HepG2 (cell line): ENCODE results near the gene JDP2. TPM values are rescaled to one million over a fixed set of nuclear protein-coding genes. Genes with fewer than 3 reads are reported as not detected.

Source experiments
- ATAC-seq: fragments of 200-7000 bp; cut with Tn5 transposase; 3 replicates; pipeline ENCODE4 v1.9.1; 2020; ENCODE audit warnings: mild to moderate bottlenecking, moderate library complexity
- BruUV-seq: library from RNA; stranded (reverse); fragments of 400-500 nt; replicated peaks from 2 replicates; lab custom pipeline; 2021; lab: Mats Ljungman, UMichigan
- CTCF ChIA-PET: fragments of 300-600 bp; formaldehyde crosslinking; extraction: SDS; loops from one replicate; lab custom pipeline; 2021; ENCODE audit warnings: low total read pairs, inconsistent platforms, low intra/inter-chr PET ratio; lab: Yijun Ruan, JAX
- POLR2A ChIA-PET: fragments of 350-600 bp; sonication (Branson Sonifier 250); formaldehyde crosslinking; loops from one replicate; lab custom pipeline; 2020; ENCODE audit warnings: antibody characterized with exemption, inconsistent platforms; lab: Yijun Ruan, JAX
- DNase-seq: peaks from one replicate; pipeline ENCODE4 v3.0.0-alpha.2; 2015; ENCODE audit warnings: low spot score
- FAIRE-seq: peaks from 3 replicates; lab custom pipeline; 2011; peaks lifted over from hg19 to GRCh38; lab: Jason Lieb, UNC
- H2AFZ ChIP-seq: one replicate; pipeline ENCODE4 v1.6.1; 2011; ENCODE audit warnings: low read length, inconsistent platforms
- H3K27ac ChIP-seq: fragments of 300-600 bp; 3 replicates; pipeline ENCODE4 v1.8.0; 2011; ENCODE audit warnings: mixed run types, mild to moderate bottlenecking, mixed read lengths, low read length, inconsistent platforms; ENCODE audit not compliant: insufficient read depth; ENCODE audit errors: extremely low read length
- H3K27me3 ChIP-seq, 2 experiments: fragments of 200-600 bp in 1 of 2; 2 replicates in 1 of 2; 3 replicates in 1 of 2; pipeline versions ENCODE4 v1.6.0 to v1.8.0; 2011; ENCODE audit warnings: low read length in 2 of 2, mild to moderate bottlenecking in 2 of 2, moderate library complexity in 2 of 2, inconsistent platforms in 1 of 2; ENCODE audit not compliant: insufficient read depth in 2 of 2, control insufficient read depth in 1 of 2
- H3K36me3 ChIP-seq, 2 experiments: fragments of 200-600 bp in 1 of 2; replicated peaks in 1 of 2; 2 replicates in 1 of 2; 3 replicates in 1 of 2; pipeline versions ENCODE4 v1.5.1 to v1.8.0; 2011; ENCODE audit warnings: low read length in 2 of 2, inconsistent platforms in 1 of 2; ENCODE audit not compliant: insufficient read depth in 2 of 2, control insufficient read depth in 1 of 2
- H3K4me1 ChIP-seq: 2 replicates; pipeline ENCODE4 v1.5.1; 2012; ENCODE audit warnings: low read length, inconsistent platforms; ENCODE audit not compliant: insufficient read depth
- H3K4me2 ChIP-seq: 2 replicates; pipeline ENCODE4 v1.6.0; 2011; ENCODE audit warnings: low read depth, low read length, inconsistent platforms
- H3K4me3 ChIP-seq, 3 experiments: fragments of 200-600 bp in 1 of 3; sonication (generic), shearing (Covaris generic) in 1 of 3; replicated peaks in 1 of 3; 2 replicates each; pipeline ENCODE4 v1.5.1; 2011 to 2016; ENCODE audit warnings: low read length in 3 of 3, inconsistent platforms in 2 of 3, low read depth in 2 of 3, mild to moderate bottlenecking in 2 of 3, control low read depth in 1 of 3, mixed read lengths in 1 of 3; ENCODE audit not compliant: insufficient read depth in 1 of 3
- H3K79me2 ChIP-seq: one replicate; pipeline ENCODE4 v1.6.1; 2011; ENCODE audit warnings: low read length, inconsistent platforms; ENCODE audit not compliant: insufficient read depth
- H3K9ac ChIP-seq: 2 replicates; pipeline ENCODE4 v1.6.0; 2011; ENCODE audit warnings: mild to moderate bottlenecking, low read depth, low read length, inconsistent platforms; ENCODE audit not compliant: insufficient read depth
- H3K9me3 ChIP-seq: 2 replicates; pipeline ENCODE4 v1.5.1; 2012; ENCODE audit warnings: mild to moderate bottlenecking, low read length
- H4K20me1 ChIP-seq: 2 replicates; pipeline ENCODE4 v1.6.0; 2011; ENCODE audit warnings: inconsistent platforms, mild to moderate bottlenecking, low read length, moderate library complexity; ENCODE audit not compliant: insufficient read depth
- ARHGAP35 ChIP-seq: sonication (generic); formaldehyde crosslinking; IDR thresholded peaks from 2 replicates; pipeline ENCODE4 v1.9.0; 2022; ENCODE audit warnings: mild to moderate bottlenecking, inconsistent platforms, moderate library complexity, missing genetic modification reagents, borderline replicate concordance
- ELF4 ChIP-seq: sonication (generic); formaldehyde crosslinking; IDR thresholded peaks from 2 replicates; pipeline ENCODE4 v1.5.0; 2020; ENCODE audit warnings: missing genetic modification reagents, mild to moderate bottlenecking, moderate library complexity, borderline replicate concordance
- GATAD1 ChIP-seq: IDR thresholded peaks from 2 replicates; pipeline ENCODE4 v1.6.1; 2016; ENCODE audit warnings: missing genetic modification reagents, missing compliant biosample characterization
- KDM3A ChIP-seq: IDR thresholded peaks from 2 replicates; pipeline ENCODE4 v1.6.1; 2018; ENCODE audit warnings: low read depth, missing compliant biosample characterization
- PHF20 ChIP-seq: sonication (generic); formaldehyde crosslinking; IDR thresholded peaks from 2 replicates; pipeline ENCODE4 v1.5.0; 2020; ENCODE audit warnings: mild to moderate bottlenecking, missing genetic modification reagents
- ZNF709 ChIP-seq: sonication (generic); formaldehyde crosslinking; IDR thresholded peaks from 2 replicates; pipeline ENCODE4 v1.5.0; 2020; ENCODE audit warnings: mild to moderate bottlenecking, missing genetic modification reagents
- WGBS: methylation state at CpG from one replicate; pipeline ENCODE4 v1.1.6; 2017; ENCODE audit warnings: low lambda C conversion rate; 5-methylcytosine and 5-hydroxymethylcytosine counted together
- in situ Hi-C: cut with HindIII; loops from 2 replicates; pipeline ENCODE4 v1.10.0; 2017; ENCODE audit warnings: low pct_unique_long_range_greater_than_20kb; ENCODE audit not compliant: extremely low pct_ligation_motif_present
- intact Hi-C: fragments of 100-400 bp; cut with micrococcal nuclease; formaldehyde crosslinking; loops from one replicate; pipeline ENCODE4 v1.10.0; 2022; ENCODE audit not compliant: unreplicated experiment
- polyA plus RNA-seq, 8 experiments: library from polyadenylated mRNA; depleted of rRNA in 3 of 8; stranded (reverse) in 7 of 8; unstranded in 1 of 8; fragments of >200 nt; fragmentation: Illumina TruSeq in 4 of 8; extraction: Trizol in 4 of 8; gene quantifications; 2 replicates each; pipeline versions ENCODE4 v1.2.1 to v1.2.3, GENCODE V29; 2011 to 2016; ENCODE audit warnings: low read depth in 4 of 8, missing spikeins in 1 of 8, mixed read lengths in 1 of 8; ENCODE audit not compliant: insufficient read depth in 1 of 8
- total RNA-seq, 5 experiments: library from RNA; depleted of rRNA; stranded (reverse); fragments of >200 nt; fragmentation: Illumina TruSeq; extraction: Trizol; gene quantifications; 2 replicates each; pipeline ENCODE4 v1.2.3, GENCODE V29; 2016; ENCODE audit warnings: low read depth in 1 of 5

The JDP2 gene
- total and polyA plus RNA-seq, 2 of the 13 experiments (the other 11 are each of a cell fraction or from before 2014, with no cell fraction given), result 8.0 to 8.9 TPM

DNA sequence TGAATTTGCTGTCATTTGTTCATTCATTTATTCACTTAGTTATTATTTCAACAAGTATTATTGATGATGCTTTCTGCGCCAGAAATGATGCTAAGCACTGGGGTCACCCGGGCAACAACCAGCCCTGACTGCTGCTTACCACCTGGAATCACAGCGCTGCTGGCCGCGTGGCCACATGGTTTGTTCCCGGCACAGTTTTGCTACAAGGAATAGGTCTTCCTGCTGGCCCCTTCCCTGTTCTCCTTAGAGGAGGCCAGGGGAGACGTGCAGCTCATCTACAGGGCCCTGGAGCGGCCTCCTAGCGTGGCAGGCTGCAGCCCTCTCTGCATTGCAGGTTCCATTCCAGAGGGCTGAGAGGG, 7.0 kb downstream of the JDP2 start:
- Histone ChIP-seq H3K79me2 (peaks cover 2% of the 10 kb centered on the region), H3K4me2 (no peak overlapping the region)

GRCh38 chr14:75435473-75435872, 7.7 kb downstream of the JDP2 start:
- H3K79me2 ChIP-seq, result no peaks in the 10 kb centered on the region
- DNase-seq, result no peak
- in situ Hi-C loops, result no loop called here
- H2AFZ ChIP-seq, result no peak overlapping the region
- no peaks in the 10 kb centered on the region for H3K27me3 ChIP-seq
- TF ChIP-seq ARHGAP35 (no peak), ZNF709 (CRISPR knock-in tag) (no peak)
- CTCF ChIA-PET, result no interaction called here
- peaks cover 3 to 63% of the 10 kb centered on the region in 2 experiments; a peak in 3 of 5 replicates for H3K36me3 ChIP-seq
- H3K27ac ChIP-seq, result no peak overlapping the region
- no TSS peak for BruUV-seq
- ATAC-seq, result no peak
- 94% methylated on average over 6 of the region's 6 CpGs for WGBS
- POLR2A ChIA-PET, result no interaction called here
- peaks cover 7% of the 10 kb centered on the region; the same call in 1 of the 2 replicates for H4K20me1 ChIP-seq
- H3K4me1 ChIP-seq, result peaks cover 2% of the 10 kb centered on the region; the same call in 1 of the 2 replicates
- FAIRE-seq, result no peak
- intact Hi-C loops, result no loop called here
- H3K9ac ChIP-seq, result no peak overlapping the region
- H3K4me2 ChIP-seq, result no peak overlapping the region
- no peaks in the 10 kb centered on the region for H3K9me3 ChIP-seq
- no peak overlapping the region for H3K4me3 ChIP-seq

More for the DNA sequence above, 7.0 kb downstream of the JDP2 start:
- in situ Hi-C loops, result no loop called here
- Histone ChIP-seq H3K9ac (no peak overlapping the region), H3K36me3 (peaks cover 3 to 59% of the 10 kb centered on the region in 2 experiments; a peak in 3 of 5 replicates), H3K9me3 (no peaks in the 10 kb centered on the region), H2AFZ (no peak overlapping the region), H3K4me3 (no peak overlapping the region), H3K4me1 (peaks cover 8% of the 10 kb centered on the region), H3K27me3 (no peaks in the 10 kb centered on the region), H3K27ac (no peak overlapping the region), H4K20me1 (peaks cover 12% of the 10 kb centered on the region; the same call in 1 of the 2 replicates)
- intact Hi-C loops, result no loop called here
- no TSS peak for BruUV-seq
- DNase-seq (no peak), FAIRE-seq (no peak), ATAC-seq (no peak)
- TF ChIP-seq KDM3A (CRISPR knock-in tag), result no peak
- no peak for TF ChIP-seq GATAD1 (CRISPR knock-in tag)
- no peak for TF ChIP-seq PHF20 (CRISPR knock-in tag)
- TF ChIP-seq ELF4 (CRISPR knock-in tag), result no peak
- CTCF ChIA-PET, result no interaction called here
- POLR2A ChIA-PET, result no interaction called here
- 98% methylated on average over 8 of the region's 9 CpGs for WGBS
